ENCODE results near the gene ALOX5AP. TPM values are rescaled to one million over a fixed set of nuclear protein-coding genes. Genes with fewer than 3 reads are reported as not detected.

The ALOX5AP gene
- total and polyA plus RNA-seq, 9 of the 15 experiments (the other 6 are each of a cell fraction or from before 2014, with no cell fraction given): 0.31 TPM; not detected in 8

DNA sequence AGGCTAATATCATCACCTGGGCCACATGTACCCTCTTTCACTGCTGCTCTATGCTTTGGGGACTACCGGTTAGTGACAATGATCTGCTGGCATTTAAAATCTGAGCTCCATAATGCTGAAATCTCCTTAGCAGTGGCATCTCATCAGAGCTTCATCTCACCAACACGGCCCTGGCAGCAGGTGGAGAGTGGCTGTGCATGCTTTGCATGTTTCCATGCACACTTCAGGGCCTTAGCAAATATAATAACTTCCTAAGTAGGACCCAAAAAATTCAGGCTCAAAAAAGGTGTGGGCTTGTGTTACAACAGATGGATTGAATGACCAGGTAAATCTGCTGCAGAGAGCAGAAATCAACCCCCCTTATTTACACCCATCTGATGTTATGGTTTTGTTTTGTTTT, 55.2 kb downstream of the ALOX5AP start:
- Histone ChIP-seq H3K79me2 (ENCODE audit: control insufficient read depth, insufficient read depth, low read length) (no peaks in the 10 kb centered on the region), H3K4me2 (ENCODE audit: insufficient read depth, low read length) (no peak overlapping the region), H3K36me3 (ENCODE audit: control insufficient read depth, insufficient read depth, low read length) (no peaks in the 10 kb centered on the region), H2AFZ (ENCODE audit: low read depth, low read length) (no peak overlapping the region), H4K20me1 (replicated peaks; ENCODE audit: control insufficient read depth, insufficient read depth, low read length) (no peaks in the 10 kb centered on the region), H3K4me1 (replicated peaks in 1 of 2; ENCODE audit: control insufficient read depth in 2 of 2, insufficient read depth in 2 of 2, low read length in 2 of 2) (no peaks in the 10 kb centered on the region; a peak in 1 of 5 replicates), H3K9ac (ENCODE audit: insufficient read depth in 1 of 2, low read depth in 2 of 2, low read length in 2 of 2) (no peak overlapping the region), H3K27me3 (ENCODE audit: control insufficient read depth in 2 of 2, insufficient read depth in 2 of 2, low read length in 2 of 2) (peaks cover 0 to 24% of the 10 kb centered on the region in 2 experiments; a peak in 3 of 5 replicates), H3K27ac (ENCODE audit: extremely low read depth, low read depth, low read length) (no peak overlapping the region), H3K9me1 (ENCODE audit: control insufficient read depth, insufficient read depth, low read length) (no peaks in the 10 kb centered on the region), H3K9me3 (replicated peaks; ENCODE audit: control insufficient read depth, insufficient read depth, low read depth, low read length) (no peaks in the 10 kb centered on the region), H3K4me3 (no peak overlapping the region)
- CTCF ChIA-PET (ENCODE audit: low intra/inter-chr PET ratio): no interaction called here
- POLR2A ChIA-PET: interaction anchor here (0.6 kb wide), 1 partner anchor 402 kb away, joined by 3 read pairs; no protein-coding TSS in a partner anchor
- in situ Hi-C loops (cut with MboI): loop anchor here (10.0 kb wide), 1 partner anchor 666 kb away; no protein-coding TSS in a partner anchor
- 0% methylated on average over 2 of the region's 2 CpGs for WGBS (ENCODE audit: insufficient coverage, low coverage, missing lambda C conversion rate)
- BruUV-seq (replicated peaks): no TSS peak
- no peak for TF ChIP-seq DDX20 (tag; IDR thresholded peaks at IDR 0.05; ENCODE audit: low read depth)
- no peak for TF ChIP-seq DPF2 (IDR thresholded peaks at IDR 0.05)
- TF ChIP-seq, protein P1, sequence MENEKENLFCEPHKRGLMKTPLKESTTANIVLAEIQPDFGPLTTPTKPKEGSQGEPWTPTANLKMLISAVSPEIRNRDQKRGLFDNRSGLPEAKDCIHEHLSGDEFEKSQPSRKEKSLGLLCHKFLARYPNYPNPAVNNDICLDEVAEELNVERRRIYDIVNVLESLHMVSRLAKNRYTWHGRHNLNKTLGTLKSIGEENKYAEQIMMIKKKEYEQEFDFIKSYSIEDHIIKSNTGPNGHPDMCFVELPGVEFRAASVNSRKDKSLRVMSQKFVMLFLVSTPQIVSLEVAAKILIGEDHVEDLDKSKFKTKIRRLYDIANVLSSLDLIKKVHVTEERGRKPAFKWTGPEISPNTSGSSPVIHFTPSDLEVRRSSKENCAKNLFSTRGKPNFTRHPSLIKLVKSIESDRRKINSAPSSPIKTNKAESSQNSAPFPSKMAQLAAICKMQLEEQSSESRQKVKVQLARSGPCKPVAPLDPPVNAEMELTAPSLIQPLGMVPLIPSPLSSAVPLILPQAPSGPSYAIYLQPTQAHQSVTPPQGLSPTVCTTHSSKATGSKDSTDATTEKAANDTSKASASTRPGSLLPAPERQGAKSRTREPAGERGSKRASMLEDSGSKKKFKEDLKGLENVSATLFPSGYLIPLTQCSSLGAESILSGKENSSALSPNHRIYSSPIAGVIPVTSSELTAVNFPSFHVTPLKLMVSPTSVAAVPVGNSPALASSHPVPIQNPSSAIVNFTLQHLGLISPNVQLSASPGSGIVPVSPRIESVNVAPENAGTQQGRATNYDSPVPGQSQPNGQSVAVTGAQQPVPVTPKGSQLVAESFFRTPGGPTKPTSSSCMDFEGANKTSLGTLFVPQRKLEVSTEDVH (IDR thresholded peaks at IDR 0.05; ENCODE audit: low read depth, partially characterized antibody): no peak
- no peak for TF ChIP-seq GATAD2B (IDR thresholded peaks at IDR 0.05; ENCODE audit: borderline replicate concordance)
- no peak for TF ChIP-seq DIDO1 (tag; IDR thresholded peaks at IDR 0.05; ENCODE audit: low read depth)
- no peak for TF ChIP-seq POLR3G (IDR thresholded peaks at IDR 0.05; ENCODE audit: extremely low read depth, insufficient read length, insufficient replicate concordance)
- TF ChIP-seq TCF3 (CRISPR knock-in tag; IDR thresholded peaks at IDR 0.05): no peak
- no peak for TF ChIP-seq SP2 (IDR thresholded peaks at IDR 0.05; ENCODE audit: extremely low read depth, low read depth, low read length, poor library complexity, severe bottlenecking)
- no peak for TF ChIP-seq ZNF24 (IDR thresholded peaks at IDR 0.05)
- TF ChIP-seq, protein P2, sequence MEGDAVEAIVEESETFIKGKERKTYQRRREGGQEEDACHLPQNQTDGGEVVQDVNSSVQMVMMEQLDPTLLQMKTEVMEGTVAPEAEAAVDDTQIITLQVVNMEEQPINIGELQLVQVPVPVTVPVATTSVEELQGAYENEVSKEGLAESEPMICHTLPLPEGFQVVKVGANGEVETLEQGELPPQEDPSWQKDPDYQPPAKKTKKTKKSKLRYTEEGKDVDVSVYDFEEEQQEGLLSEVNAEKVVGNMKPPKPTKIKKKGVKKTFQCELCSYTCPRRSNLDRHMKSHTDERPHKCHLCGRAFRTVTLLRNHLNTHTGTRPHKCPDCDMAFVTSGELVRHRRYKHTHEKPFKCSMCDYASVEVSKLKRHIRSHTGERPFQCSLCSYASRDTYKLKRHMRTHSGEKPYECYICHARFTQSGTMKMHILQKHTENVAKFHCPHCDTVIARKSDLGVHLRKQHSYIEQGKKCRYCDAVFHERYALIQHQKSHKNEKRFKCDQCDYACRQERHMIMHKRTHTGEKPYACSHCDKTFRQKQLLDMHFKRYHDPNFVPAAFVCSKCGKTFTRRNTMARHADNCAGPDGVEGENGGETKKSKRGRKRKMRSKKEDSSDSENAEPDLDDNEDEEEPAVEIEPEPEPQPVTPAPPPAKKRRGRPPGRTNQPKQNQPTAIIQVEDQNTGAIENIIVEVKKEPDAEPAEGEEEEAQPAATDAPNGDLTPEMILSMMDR (IDR thresholded peaks at IDR 0.05 in 2 of 3, conservative IDR thresholded peaks at IDR 0.05 in 1 of 3; ENCODE audit: insufficient read depth in 2 of 3, low read depth in 1 of 3, low read length in 3 of 3): no peak
- TF ChIP-seq ZNF699 (CRISPR knock-in tag; IDR thresholded peaks at IDR 0.05; ENCODE audit: insufficient replicate concordance): no peak
- DNase-seq (ENCODE audit: extremely low read depth in 1 of 4, low spot score in 3 of 4) (no peak), ATAC-seq (no peak), FAIRE-seq (no peak)
- intact Hi-C loops (cut with micrococcal nuclease): no loop called here

All from K562 (cell line).